ENCODE measurements around the gene NLK. TPM values are rescaled to one million over a fixed set of nuclear protein-coding genes. Genes with fewer than 3 reads are reported as not detected.
"Not testable (repeated sequence)": the region's sequence is repeated elsewhere in the genome, so short reads cannot be mapped to it uniquely, and the experiment has no call there.

NLK gene
- total RNA-seq, 1 experiment from 2014 or later = 21.8 TPM

DNA sequence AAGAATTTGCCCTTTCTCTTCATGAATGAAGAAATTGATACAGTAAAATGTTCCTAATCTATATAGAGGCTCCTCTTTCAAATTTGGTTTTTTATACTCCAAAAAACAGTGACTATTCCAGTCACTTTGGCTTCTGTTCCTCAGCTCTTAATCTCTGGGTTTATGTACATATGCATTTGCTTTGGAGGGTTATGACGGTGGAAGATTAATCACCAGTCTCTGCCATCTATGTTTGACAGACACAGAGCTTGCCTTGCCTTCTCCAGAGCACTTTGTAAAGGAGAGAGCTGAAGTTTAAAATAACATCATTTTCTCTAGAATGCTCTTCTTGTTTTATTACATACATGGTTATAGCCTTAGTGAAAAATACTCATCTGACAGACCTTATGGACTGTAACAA lies 99.3 kb downstream of the NLK start:
- Histone ChIP-seq H3K4me3 (no peak overlapping the region), H3K4me1 (replicated peaks) (peaks cover 18% of the 10 kb centered on the region), H3K9me3 (replicated peaks) (no peaks in the 10 kb centered on the region), H3K27ac (no peak overlapping the region), H3K27me3 (replicated peaks) (no peaks in the 10 kb centered on the region), H3K36me3 (peaks cover 14% of the 10 kb centered on the region; the same call in 1 of the 2 replicates)
- DNase-seq (ENCODE audit: low read depth in 1 of 2, low spot score in 2 of 2) = no peak

DNA sequence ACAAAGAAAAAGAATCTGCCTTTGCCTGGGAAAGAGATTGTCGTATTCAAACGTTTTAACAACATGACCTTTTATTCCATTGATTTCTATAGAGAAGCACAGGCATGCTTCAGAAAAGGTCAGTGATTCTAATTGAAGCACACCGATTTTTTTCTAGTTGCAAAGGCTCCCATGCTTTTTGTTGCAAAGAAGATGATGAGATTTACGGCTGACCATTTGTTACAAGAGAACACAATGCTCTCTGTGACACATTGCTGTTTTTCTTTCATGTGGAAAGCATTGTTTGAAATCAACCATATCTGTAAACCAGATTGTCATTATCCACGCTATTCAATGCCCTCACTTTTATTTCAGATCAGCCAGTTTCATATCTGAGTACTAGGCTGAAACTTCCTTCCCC lies 99.8 kb downstream of the NLK start:
- no peaks in the 10 kb centered on the region for H3K9me3 ChIP-seq (replicated peaks)
- peaks cover 23% of the 10 kb centered on the region for H3K4me1 ChIP-seq (replicated peaks)
- H3K27me3 ChIP-seq (replicated peaks) = no peaks in the 10 kb centered on the region
- no peak overlapping the region for H3K27ac ChIP-seq
- no peak for DNase-seq (ENCODE audit: low read depth in 1 of 2, low spot score in 2 of 2)
- H3K36me3 ChIP-seq = peaks cover 14% of the 10 kb centered on the region; the same call in 1 of the 2 replicates
- H3K4me3 ChIP-seq = no peak overlapping the region

DNA sequence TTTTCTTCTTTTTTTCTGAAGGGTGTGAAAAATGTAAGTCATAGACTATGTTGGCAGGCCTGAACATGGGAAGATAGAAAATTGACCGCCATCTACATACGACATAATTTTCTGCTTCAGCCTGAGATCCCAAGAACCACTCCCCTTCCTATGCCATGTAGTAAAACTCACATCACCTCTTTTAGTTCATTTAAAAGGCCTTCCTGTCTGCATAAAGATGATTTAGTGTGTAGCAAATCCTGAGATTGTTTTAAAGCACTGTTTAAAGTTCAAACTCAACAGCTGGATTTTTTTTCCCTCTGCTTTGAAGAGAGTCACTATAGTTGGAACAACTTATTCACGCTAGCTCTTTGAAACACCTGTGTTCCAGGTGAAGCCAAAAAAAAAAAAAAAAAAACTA lies 101.5 kb downstream of the NLK start:
- peaks cover 23% of the 10 kb centered on the region for H3K4me1 ChIP-seq (replicated peaks)
- H3K36me3 ChIP-seq = 0 out of 2 replicates have a peak, but pooled peaks cover 8% of the 10 kb centered on the region
- no peak for DNase-seq (ENCODE audit: low read depth in 1 of 2, low spot score in 2 of 2)
- no peaks in the 10 kb centered on the region for H3K9me3 ChIP-seq (replicated peaks)
- no peaks in the 10 kb centered on the region for H3K27me3 ChIP-seq (replicated peaks)
- no peak overlapping the region for H3K4me3 ChIP-seq
- H3K27ac ChIP-seq = no peak overlapping the region

DNA sequence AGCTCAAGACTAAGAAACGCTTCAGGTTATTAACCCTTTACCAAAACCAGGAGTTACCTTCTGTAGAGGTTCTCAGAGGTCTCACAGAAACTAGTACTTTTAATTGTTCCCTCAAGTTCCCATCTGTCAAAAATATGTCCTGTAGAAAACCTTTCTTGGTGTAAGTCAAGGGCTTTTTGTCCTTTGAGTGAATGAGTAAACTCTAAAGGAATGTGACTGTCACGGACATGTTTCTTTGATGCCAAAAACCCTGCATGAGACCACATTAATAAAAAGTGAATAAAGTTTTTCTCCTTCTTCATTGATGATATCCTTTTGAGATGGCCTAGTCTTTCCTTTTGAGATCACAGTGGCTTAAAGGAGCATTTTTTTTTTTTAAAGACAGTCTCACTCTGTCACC lies 102.9 kb downstream of the NLK start:
- Histone ChIP-seq H3K27ac (peak overlapping the region; percentile 33; the same call in 1 of the 2 replicates), H3K9me3 (replicated peaks) (no peaks in the 10 kb centered on the region), H3K36me3 (0 out of 2 replicates have a peak, but pooled peaks cover 8% of the 10 kb centered on the region), H3K4me1 (replicated peaks) (peaks cover 23% of the 10 kb centered on the region), H3K27me3 (replicated peaks) (no peaks in the 10 kb centered on the region), H3K4me3 (no peak overlapping the region)
- DNase-seq (ENCODE audit: low read depth in 1 of 2, low spot score in 2 of 2) = peak in 1 of 2 experiments; percentile 54

DNA sequence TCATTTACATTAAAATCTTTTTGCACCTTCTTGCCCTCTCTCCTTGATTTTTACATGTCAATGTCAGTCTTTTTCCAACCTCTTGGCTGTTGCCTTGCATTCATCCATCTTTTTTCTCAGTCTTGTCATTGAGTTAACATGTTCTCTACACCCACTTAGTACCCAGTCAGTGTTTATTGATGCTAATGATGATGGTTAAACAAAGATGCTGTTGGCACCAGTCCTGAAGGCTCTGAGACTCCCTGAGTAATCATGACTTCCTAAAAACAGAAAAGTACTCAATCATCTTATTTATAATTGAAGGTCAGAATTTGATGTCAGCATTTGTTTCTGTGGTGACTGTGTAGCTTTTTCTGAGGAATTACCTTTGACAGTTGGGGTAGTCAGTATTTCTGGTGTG lies 104.5 kb downstream of the NLK start:
- H3K4me1 ChIP-seq (replicated peaks) = peaks cover 23% of the 10 kb centered on the region
- no peak overlapping the region for H3K27ac ChIP-seq
- no peak for DNase-seq (ENCODE audit: low read depth in 1 of 2, low spot score in 2 of 2)
- no peaks in the 10 kb centered on the region for H3K9me3 ChIP-seq (replicated peaks)
- no peak overlapping the region for H3K4me3 ChIP-seq
- H3K27me3 ChIP-seq (replicated peaks) = no peaks in the 10 kb centered on the region
- H3K36me3 ChIP-seq = peaks cover 9% of the 10 kb centered on the region; the same call in 1 of the 2 replicates

GRCh38 chr17:28151001-28151400 lies 108.5 kb downstream of the NLK start:
- no peak overlapping the region for H3K27ac ChIP-seq
- H3K4me3 ChIP-seq = no peak overlapping the region
- no peaks in the 10 kb centered on the region for H3K9me3 ChIP-seq (replicated peaks)
- peaks cover 8% of the 10 kb centered on the region for H3K4me1 ChIP-seq (replicated peaks)
- H3K27me3 ChIP-seq (replicated peaks) = no peaks in the 10 kb centered on the region
- peaks cover 5% of the 10 kb centered on the region; the same call in 1 of the 2 replicates for H3K36me3 ChIP-seq
- no peak for DNase-seq (ENCODE audit: low read depth in 1 of 2, low spot score in 2 of 2)

GRCh38 chr17:28154214-28154613 lies 111.7 kb downstream of the NLK start:
- H3K4me1 ChIP-seq (replicated peaks) = no peaks in the 10 kb centered on the region
- DNase-seq (ENCODE audit: low read depth in 1 of 2, low spot score in 2 of 2) = no peak
- peaks cover 5% of the 10 kb centered on the region; the same call in 1 of the 2 replicates for H3K36me3 ChIP-seq
- H3K4me3 ChIP-seq = no peak overlapping the region
- no peak overlapping the region for H3K27ac ChIP-seq
- no peaks in the 10 kb centered on the region for H3K9me3 ChIP-seq (replicated peaks)
- H3K27me3 ChIP-seq (replicated peaks) = no peaks in the 10 kb centered on the region

DNA sequence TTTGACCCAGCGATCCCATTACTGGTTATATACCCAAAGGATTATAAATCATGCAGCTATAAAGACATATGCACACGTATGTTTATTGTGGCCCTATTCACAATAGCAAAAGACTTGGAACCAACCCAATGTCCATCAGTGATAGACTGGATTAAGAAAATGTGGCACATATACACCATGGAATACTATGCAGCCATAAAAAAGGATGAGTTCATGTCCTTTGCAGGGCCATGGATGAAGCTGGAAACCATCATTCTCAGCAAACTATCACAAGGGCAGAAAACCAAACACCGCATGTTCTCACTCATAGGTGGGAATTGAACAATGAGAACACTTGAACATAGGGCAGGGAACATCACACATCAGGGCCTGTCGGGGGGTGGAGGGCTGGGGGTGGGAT lies 112.9 kb downstream of the NLK start:
- H3K27ac ChIP-seq; H3K4me1 ChIP-seq (replicated peaks); H3K27me3 ChIP-seq (replicated peaks); H3K4me3 ChIP-seq; DNase-seq (ENCODE audit: low read depth in 1 of 2, low spot score in 2 of 2); H3K36me3 ChIP-seq; H3K9me3 ChIP-seq (replicated peaks): not testable (repeated sequence)

- no peak for DNase-seq (ENCODE audit: low read depth in 1 of 2, low spot score in 2 of 2)
- Histone ChIP-seq H3K4me3 (no peak overlapping the region), H3K9me3 (replicated peaks) (no peaks in the 10 kb centered on the region), H3K27ac (no peak overlapping the region), H3K36me3 (peaks cover 4% of the 10 kb centered on the region; the same call in 1 of the 2 replicates), H3K4me1 (replicated peaks) (peaks cover 10% of the 10 kb centered on the region), H3K27me3 (replicated peaks) (no peaks in the 10 kb centered on the region)
These were observed 116.5 kb downstream of the NLK start for GRCh38 chr17:28159004-28159403.

GRCh38 chr17:28159924-28160323 lies 117.4 kb downstream of the NLK start:
- H3K36me3 ChIP-seq = peaks cover 4% of the 10 kb centered on the region; the same call in 1 of the 2 replicates
- no peak for DNase-seq (ENCODE audit: low read depth in 1 of 2, low spot score in 2 of 2)
- H3K4me3 ChIP-seq = no peak overlapping the region
- H3K4me1 ChIP-seq (replicated peaks) = peaks cover 10% of the 10 kb centered on the region
- no peaks in the 10 kb centered on the region for H3K9me3 ChIP-seq (replicated peaks)
- no peak overlapping the region; the same call in 1 of the 2 replicates for H3K27ac ChIP-seq
- H3K27me3 ChIP-seq (replicated peaks) = no peaks in the 10 kb centered on the region

DNA sequence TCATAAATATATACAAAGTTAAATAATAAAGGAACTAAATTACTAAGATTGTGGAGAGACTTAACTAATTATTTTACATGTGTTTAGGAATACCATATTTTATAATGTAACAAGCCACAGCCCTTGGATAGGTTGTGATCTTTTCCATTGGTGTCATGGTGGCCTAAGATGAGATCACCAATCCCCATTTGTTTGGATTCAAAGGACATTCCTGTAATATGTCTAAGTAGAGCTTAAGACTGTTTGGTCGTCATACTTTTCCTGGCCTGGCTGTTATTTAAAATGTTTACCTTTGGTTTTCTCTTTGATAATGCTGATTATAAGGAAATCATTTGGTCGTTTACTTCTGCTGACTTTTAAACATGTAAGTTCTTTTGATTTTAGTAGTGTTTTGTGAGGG lies 118.1 kb downstream of the NLK start:
- Histone ChIP-seq H3K4me1 (replicated peaks) (peaks cover 10% of the 10 kb centered on the region), H3K4me3 (no peak overlapping the region), H3K27ac (peak overlapping the region; percentile 63), H3K36me3 (peaks cover 4% of the 10 kb centered on the region; the same call in 1 of the 2 replicates), H3K27me3 (replicated peaks) (no peaks in the 10 kb centered on the region), H3K9me3 (replicated peaks) (no peaks in the 10 kb centered on the region)
- DNase-seq (ENCODE audit: low read depth in 1 of 2, low spot score in 2 of 2) = peak in 1 of 2 experiments; percentile 37

DNA sequence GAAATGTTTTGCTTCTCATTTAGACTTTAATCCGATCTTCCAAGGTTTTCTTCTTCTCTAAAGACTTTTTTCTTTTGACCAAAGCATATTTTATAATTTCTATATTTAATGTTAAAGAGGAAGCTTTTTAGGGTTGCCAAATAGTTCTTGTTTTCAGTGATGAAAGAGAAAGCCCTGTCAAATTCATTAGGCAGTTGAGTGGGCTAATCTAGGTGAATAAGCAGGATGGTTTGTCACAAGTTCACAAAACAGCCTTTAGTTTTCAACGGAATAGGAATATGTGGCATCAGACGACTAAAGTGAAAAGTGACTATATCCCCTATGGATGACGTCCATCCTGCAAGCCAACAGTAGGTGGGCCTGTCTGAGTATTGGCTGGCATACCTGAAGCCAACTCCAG lies 118.8 kb downstream of the NLK start:
- peaks cover 10% of the 10 kb centered on the region for H3K4me1 ChIP-seq (replicated peaks)
- no peak overlapping the region for H3K4me3 ChIP-seq
- no peaks in the 10 kb centered on the region for H3K9me3 ChIP-seq (replicated peaks)
- no peak for DNase-seq (ENCODE audit: low read depth in 1 of 2, low spot score in 2 of 2)
- peak overlapping the region; percentile 63 for H3K27ac ChIP-seq
- peaks cover 4% of the 10 kb centered on the region; the same call in 1 of the 2 replicates for H3K36me3 ChIP-seq
- H3K27me3 ChIP-seq (replicated peaks) = no peaks in the 10 kb centered on the region

- H3K36me3 ChIP-seq = peaks cover 19% of the 10 kb centered on the region
- H3K4me1 ChIP-seq (replicated peaks) = peaks cover 16% of the 10 kb centered on the region
- H3K27ac ChIP-seq = no peak overlapping the region
- H3K9me3 ChIP-seq (replicated peaks) = no peaks in the 10 kb centered on the region
- no peaks in the 10 kb centered on the region for H3K27me3 ChIP-seq (replicated peaks)
- H3K4me3 ChIP-seq = no peak overlapping the region
- DNase-seq (ENCODE audit: low read depth in 1 of 2, low spot score in 2 of 2) = no peak
These were observed 124.0 kb downstream of the NLK start for GRCh38 chr17:28166478-28166877.

DNA sequence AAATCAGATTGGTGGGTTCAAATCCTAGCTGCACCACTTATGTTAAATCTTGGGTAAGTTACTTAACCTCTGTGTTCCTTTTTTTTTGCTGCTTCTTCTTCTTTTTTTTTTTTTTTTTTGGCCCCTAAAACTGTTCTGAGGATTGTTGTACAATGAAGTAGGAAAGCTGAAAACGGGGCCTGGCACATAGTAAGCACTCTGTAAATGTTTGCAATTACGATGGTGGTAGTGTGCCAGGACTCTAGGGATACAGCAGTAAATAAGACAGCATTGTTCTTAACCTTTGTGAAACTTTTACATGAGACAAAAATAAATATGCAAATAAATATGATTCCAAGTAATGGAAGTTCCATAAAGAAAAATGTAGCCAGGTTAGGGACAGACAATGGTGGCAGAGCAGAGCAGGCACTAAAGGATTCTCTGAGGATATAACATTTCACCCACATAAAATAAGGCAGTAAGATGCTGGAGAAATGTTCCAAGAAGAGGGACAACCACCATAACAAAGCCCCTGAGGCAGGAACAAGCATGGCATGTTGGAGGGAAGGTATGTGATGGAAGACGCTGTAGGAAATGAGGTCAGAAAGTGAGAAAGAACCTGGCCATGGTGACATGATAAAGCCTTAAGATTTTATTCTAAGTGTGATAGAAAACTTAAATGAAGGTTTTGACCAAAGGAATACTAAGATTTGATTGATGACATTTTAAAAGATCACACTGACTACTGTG lies 127.3 kb downstream of the NLK start:
- Histone ChIP-seq H3K27ac (0 out of 2 replicates have a peak overlapping the region, but pooled peaks have one; percentile 7), H3K4me1 (replicated peaks) (peaks cover 45% of the 10 kb centered on the region), H3K4me3 (no peak overlapping the region), H3K9me3 (replicated peaks) (no peaks in the 10 kb centered on the region), H3K36me3 (peaks cover 38% of the 10 kb centered on the region), H3K27me3 (replicated peaks) (no peaks in the 10 kb centered on the region)
- no peak for DNase-seq (ENCODE audit: low read depth in 1 of 2, low spot score in 2 of 2)
